ENCODE measurements around the gene KCNIP3. TPM values are rescaled to one million over a fixed set of nuclear protein-coding genes. Genes with fewer than 3 reads are reported as not detected.

KCNIP3 gene
- total and polyA plus RNA-seq, 4 donors: 1.8 to 2.7 (median 2.1) TPM

DNA sequence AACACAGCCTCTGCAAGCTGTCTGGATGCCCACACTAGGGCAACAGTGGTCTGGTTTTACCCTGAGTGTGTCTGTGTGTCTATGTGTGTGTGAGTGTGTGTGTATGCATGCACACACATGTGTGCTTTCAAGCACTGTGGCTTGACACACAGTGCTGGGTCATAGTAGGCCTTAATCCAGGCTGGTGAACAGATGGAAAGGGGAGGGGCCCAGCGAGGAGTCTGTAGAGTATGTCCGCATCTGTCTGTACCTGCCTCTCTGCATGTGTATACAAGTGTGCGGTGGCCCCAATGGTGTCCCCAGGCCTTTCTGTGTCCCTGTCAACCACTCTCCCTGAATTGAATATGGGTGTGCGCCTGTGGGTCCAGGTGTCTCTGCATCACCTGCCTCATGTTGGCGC, 9.3 kb upstream of the KCNIP3 start:
- Histone ChIP-seq H3K4me1 (ENCODE audit: control insufficient read depth in 5 of 5, insufficient read depth in 5 of 5, low read length in 5 of 5) (no peaks in the 10 kb centered on the region), H3K27me3 (ENCODE audit: control insufficient read depth in 3 of 3, insufficient read depth in 3 of 3, low read length in 2 of 3) (no peaks in the 10 kb centered on the region), H3K4me3 (no peak overlapping the region), H3K27ac (ENCODE audit: low read depth in 1 of 2, low read length in 1 of 2) (no peak overlapping the region), H3K36me3 (ENCODE audit: control insufficient read depth in 4 of 4, insufficient read depth in 4 of 4, low read length in 4 of 4) (no peaks in the 10 kb centered on the region), H3K9ac (ENCODE audit: insufficient read depth in 1 of 2, low read length in 2 of 2) (no peak overlapping the region), H3K9me3 (ENCODE audit: control insufficient read depth in 4 of 4, insufficient read depth in 3 of 4, low read length in 3 of 4) (peaks cover 0 to 11% (median 0%) of the 10 kb centered on the region in 4 donors)
- 94% methylated on average over 5 of the region's 5 CpGs for WGBS, 2 donors
- DNase-seq: no peak
- TF ChIP-seq, protein P1, sequence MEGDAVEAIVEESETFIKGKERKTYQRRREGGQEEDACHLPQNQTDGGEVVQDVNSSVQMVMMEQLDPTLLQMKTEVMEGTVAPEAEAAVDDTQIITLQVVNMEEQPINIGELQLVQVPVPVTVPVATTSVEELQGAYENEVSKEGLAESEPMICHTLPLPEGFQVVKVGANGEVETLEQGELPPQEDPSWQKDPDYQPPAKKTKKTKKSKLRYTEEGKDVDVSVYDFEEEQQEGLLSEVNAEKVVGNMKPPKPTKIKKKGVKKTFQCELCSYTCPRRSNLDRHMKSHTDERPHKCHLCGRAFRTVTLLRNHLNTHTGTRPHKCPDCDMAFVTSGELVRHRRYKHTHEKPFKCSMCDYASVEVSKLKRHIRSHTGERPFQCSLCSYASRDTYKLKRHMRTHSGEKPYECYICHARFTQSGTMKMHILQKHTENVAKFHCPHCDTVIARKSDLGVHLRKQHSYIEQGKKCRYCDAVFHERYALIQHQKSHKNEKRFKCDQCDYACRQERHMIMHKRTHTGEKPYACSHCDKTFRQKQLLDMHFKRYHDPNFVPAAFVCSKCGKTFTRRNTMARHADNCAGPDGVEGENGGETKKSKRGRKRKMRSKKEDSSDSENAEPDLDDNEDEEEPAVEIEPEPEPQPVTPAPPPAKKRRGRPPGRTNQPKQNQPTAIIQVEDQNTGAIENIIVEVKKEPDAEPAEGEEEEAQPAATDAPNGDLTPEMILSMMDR (IDR thresholded peaks at IDR 0.05; ENCODE audit: control extremely low read depth, extremely low read depth): no peak
- ATAC-seq (ENCODE audit: insufficient read depth, low FRiP score): no peak

DNA sequence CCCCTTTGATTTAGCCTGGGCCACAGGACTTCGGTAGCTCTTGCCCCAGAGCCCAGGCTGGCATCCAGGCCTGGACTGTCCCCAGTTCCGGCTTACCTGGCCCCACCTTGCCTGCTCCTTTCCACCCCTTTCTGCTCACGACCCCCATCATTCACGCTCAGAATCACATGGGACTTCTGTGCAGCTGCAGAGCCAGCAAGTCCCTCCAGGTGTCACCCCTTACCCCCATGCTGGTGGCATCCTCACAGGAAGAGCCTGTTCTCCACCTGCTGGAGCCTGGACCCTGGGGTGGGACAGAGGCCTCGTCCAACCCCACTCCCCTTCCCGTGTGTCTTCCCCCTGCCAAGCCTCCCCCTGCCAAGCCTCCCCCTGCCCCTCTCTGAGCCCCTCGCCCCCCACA, 7.9 kb upstream of the KCNIP3 start:
- H3K9me3 ChIP-seq (ENCODE audit: control insufficient read depth in 4 of 4, insufficient read depth in 3 of 4, low read length in 3 of 4): peaks cover 0 to 11% (median 0%) of the 10 kb centered on the region in 4 donors
- H3K9ac ChIP-seq (ENCODE audit: insufficient read depth in 1 of 2, low read length in 2 of 2): no peak overlapping the region
- TF ChIP-seq, protein P1 (IDR thresholded peaks at IDR 0.05; ENCODE audit: control extremely low read depth, extremely low read depth): no peak
- H3K27me3 ChIP-seq (ENCODE audit: control insufficient read depth in 3 of 3, insufficient read depth in 3 of 3, low read length in 2 of 3): no peaks in the 10 kb centered on the region
- no peak overlapping the region for H3K27ac ChIP-seq (ENCODE audit: low read depth in 1 of 2, low read length in 1 of 2)
- ATAC-seq (ENCODE audit: insufficient read depth, low FRiP score): no peak
- H3K4me3 ChIP-seq: no peak overlapping the region
- no peak for DNase-seq
- no peaks in the 10 kb centered on the region for H3K36me3 ChIP-seq (ENCODE audit: control insufficient read depth in 4 of 4, insufficient read depth in 4 of 4, low read length in 4 of 4)
- 78 to 79% methylated on average over 6 to 7 of the region's 7 CpGs for WGBS, 2 donors
- H3K4me1 ChIP-seq (ENCODE audit: control insufficient read depth in 5 of 5, insufficient read depth in 5 of 5, low read length in 5 of 5): no peaks in the 10 kb centered on the region

DNA sequence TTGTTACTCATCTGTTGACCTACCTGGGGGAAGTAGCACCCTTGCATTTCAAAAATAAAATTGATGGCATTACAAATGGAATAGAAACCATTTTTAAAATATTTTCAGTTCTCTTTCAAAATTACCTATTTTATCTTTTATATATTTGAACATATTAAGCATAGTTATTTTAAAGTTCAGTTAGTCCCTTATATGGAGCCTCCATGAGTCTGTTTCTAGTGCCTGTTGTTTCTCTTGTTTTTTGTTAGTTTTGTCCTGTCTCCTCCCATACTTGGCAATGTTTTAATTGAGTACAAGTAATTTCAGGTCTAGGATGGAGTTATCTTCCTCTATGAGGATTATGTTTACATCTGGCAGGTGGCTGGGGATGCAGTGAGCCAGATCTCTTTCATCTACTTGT, 5.9 kb upstream of the KCNIP3 start:
- Histone ChIP-seq H3K4me1 (ENCODE audit: control insufficient read depth in 5 of 5, insufficient read depth in 5 of 5, low read length in 5 of 5) (peaks cover 0 to 2% (median 0%) of the 10 kb centered on the region in 5 donors), H3K9ac (ENCODE audit: insufficient read depth in 1 of 2, low read length in 2 of 2) (no peak overlapping the region), H3K4me3 (no peak overlapping the region), H3K9me3 (ENCODE audit: control insufficient read depth in 4 of 4, insufficient read depth in 3 of 4, low read length in 3 of 4) (peaks cover 0 to 11% (median 0%) of the 10 kb centered on the region in 4 donors), H3K27ac (ENCODE audit: low read depth in 1 of 2, low read length in 1 of 2) (no peak overlapping the region), H3K27me3 (ENCODE audit: control insufficient read depth in 3 of 3, insufficient read depth in 3 of 3, low read length in 2 of 3) (no peaks in the 10 kb centered on the region), H3K36me3 (ENCODE audit: control insufficient read depth in 4 of 4, insufficient read depth in 4 of 4, low read length in 4 of 4) (no peaks in the 10 kb centered on the region)
- ATAC-seq (ENCODE audit: insufficient read depth, low FRiP score) (no peak), DNase-seq (no peak)
- TF ChIP-seq, protein P1 (IDR thresholded peaks at IDR 0.05; ENCODE audit: control extremely low read depth, extremely low read depth): no peak

DNA sequence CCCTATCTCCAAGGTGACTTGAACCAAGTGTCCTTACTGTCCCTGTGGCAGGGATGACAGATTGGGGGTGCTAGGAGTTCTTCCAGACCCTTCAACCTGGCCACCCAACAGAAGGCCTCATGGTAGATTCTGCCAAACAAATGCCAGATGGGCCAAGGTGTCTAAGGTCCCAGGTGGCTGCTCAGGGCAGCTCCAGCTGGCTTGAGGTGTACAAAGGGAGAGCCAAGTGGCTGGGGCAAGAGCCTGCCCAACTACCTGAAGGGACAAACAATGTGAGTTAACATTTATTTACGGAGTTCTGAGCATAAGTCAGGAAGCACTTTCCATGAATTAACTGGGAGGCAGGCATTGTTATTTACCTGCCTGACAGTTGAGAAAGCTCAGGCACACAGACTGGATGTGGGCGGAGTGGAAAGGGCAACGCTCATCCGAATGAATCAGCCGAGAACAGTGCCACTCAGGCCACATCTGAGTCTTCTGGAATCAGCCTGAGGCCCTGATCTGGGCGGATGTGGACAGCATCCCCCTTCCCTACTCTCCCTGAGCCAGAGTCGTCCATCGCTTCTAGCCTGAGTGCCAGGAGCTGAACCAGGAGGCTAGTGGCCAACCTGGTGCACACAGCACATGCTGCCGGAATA, 4.4 kb upstream of the KCNIP3 start:
- DNase-seq (no peak), ATAC-seq (ENCODE audit: insufficient read depth, low FRiP score) (no peak)
- Histone ChIP-seq H3K27ac (ENCODE audit: low read depth in 1 of 2, low read length in 1 of 2) (no peak overlapping the region), H3K27me3 (ENCODE audit: control insufficient read depth in 3 of 3, insufficient read depth in 3 of 3, low read length in 2 of 3) (no peaks in the 10 kb centered on the region), H3K9ac (ENCODE audit: insufficient read depth in 1 of 2, low read length in 2 of 2) (no peak overlapping the region), H3K4me1 (ENCODE audit: control insufficient read depth in 5 of 5, insufficient read depth in 5 of 5, low read length in 5 of 5) (peaks cover 0 to 16% (median 0%) of the 10 kb centered on the region in 5 donors), H3K36me3 (ENCODE audit: control insufficient read depth in 4 of 4, insufficient read depth in 4 of 4, low read length in 4 of 4) (no peaks in the 10 kb centered on the region), H3K4me3 (no peak overlapping the region), H3K9me3 (ENCODE audit: control insufficient read depth in 4 of 4, insufficient read depth in 3 of 4, low read length in 3 of 4) (peaks cover 0 to 11% (median 0%) of the 10 kb centered on the region in 4 donors)
- 90 to 91% methylated on average over 9 of the region's 9 CpGs for WGBS, 2 donors
- TF ChIP-seq, protein P1 (IDR thresholded peaks at IDR 0.05; ENCODE audit: control extremely low read depth, extremely low read depth): no peak
